ENCODE results near the gene OR2F1.
"Not testable (repeated sequence)": the region's sequence is repeated elsewhere in the genome, so short reads cannot be mapped to it uniquely, and the experiment has no call there.

The OR2F1 gene

GRCh38 chr7:144006692-144007042 lies 52.0 kb downstream of the OR2F1 start:
- Histone ChIP-seq H3K4me3 (ENCODE audit: low read length in 2 of 2) (no peak overlapping the region), H3K27ac (ENCODE audit: low read length) (no peak overlapping the region), H3K9me3 (ENCODE audit: control insufficient read depth in 2 of 2, low read length in 2 of 2) (no peaks in the 10 kb centered on the region), H3K4me1 (ENCODE audit: control insufficient read depth, insufficient read depth, low read length) (no peaks in the 10 kb centered on the region), H3K36me3 (ENCODE audit: control insufficient read depth in 2 of 2, insufficient read depth in 2 of 2, low read length in 2 of 2) (no peaks in the 10 kb centered on the region), H3K9ac (ENCODE audit: low read length in 2 of 2) (no peak overlapping the region), H3K27me3 (ENCODE audit: control insufficient read depth in 1 of 2, insufficient read depth in 2 of 2, low read length in 2 of 2) (no peaks in the 10 kb centered on the region)

- no peak overlapping the region for H3K9ac ChIP-seq (ENCODE audit: low read length in 2 of 2)
- H3K4me3 ChIP-seq (ENCODE audit: low read length in 2 of 2): no peak overlapping the region
- H3K36me3 ChIP-seq (ENCODE audit: control insufficient read depth in 2 of 2, insufficient read depth in 2 of 2, low read length in 2 of 2): no peaks in the 10 kb centered on the region
- no peaks in the 10 kb centered on the region for H3K4me1 ChIP-seq (ENCODE audit: control insufficient read depth, insufficient read depth, low read length)
- H3K9me3 ChIP-seq (ENCODE audit: control insufficient read depth in 2 of 2, low read length in 2 of 2): no peaks in the 10 kb centered on the region
- no peaks in the 10 kb centered on the region for H3K27me3 ChIP-seq (ENCODE audit: control insufficient read depth in 1 of 2, insufficient read depth in 2 of 2, low read length in 2 of 2)
- H3K27ac ChIP-seq (ENCODE audit: low read length): no peak overlapping the region
Measured at GRCh38 chr7:144009361-144009760, 54.7 kb downstream of the OR2F1 start.

- not testable (repeated sequence) for H3K4me1 ChIP-seq (ENCODE audit: control insufficient read depth, insufficient read depth, low read length); H3K27me3 ChIP-seq (ENCODE audit: control insufficient read depth in 1 of 2, insufficient read depth in 2 of 2, low read length in 2 of 2); H3K27ac ChIP-seq (ENCODE audit: low read length); H3K4me3 ChIP-seq (ENCODE audit: low read length in 2 of 2); H3K9me3 ChIP-seq (ENCODE audit: control insufficient read depth in 2 of 2, low read length in 2 of 2); H3K36me3 ChIP-seq (ENCODE audit: control insufficient read depth in 2 of 2, insufficient read depth in 2 of 2, low read length in 2 of 2); H3K9ac ChIP-seq (ENCODE audit: low read length in 2 of 2)
Measured at GRCh38 chr7:144010061-144010460, 55.4 kb downstream of the OR2F1 start.

GRCh38 chr7:144010821-144011220 lies 56.2 kb downstream of the OR2F1 start:
- H3K4me1 ChIP-seq (ENCODE audit: control insufficient read depth, insufficient read depth, low read length); H3K27me3 ChIP-seq (ENCODE audit: control insufficient read depth in 1 of 2, insufficient read depth in 2 of 2, low read length in 2 of 2); H3K9me3 ChIP-seq (ENCODE audit: control insufficient read depth in 2 of 2, low read length in 2 of 2); H3K9ac ChIP-seq (ENCODE audit: low read length in 2 of 2); H3K36me3 ChIP-seq (ENCODE audit: control insufficient read depth in 2 of 2, insufficient read depth in 2 of 2, low read length in 2 of 2); H3K4me3 ChIP-seq (ENCODE audit: low read length in 2 of 2); H3K27ac ChIP-seq (ENCODE audit: low read length): not testable (repeated sequence)

- no peak overlapping the region for H3K9ac ChIP-seq (ENCODE audit: low read length in 2 of 2)
- H3K4me3 ChIP-seq (ENCODE audit: low read length in 2 of 2): no peak overlapping the region
- no peaks in the 10 kb centered on the region for H3K36me3 ChIP-seq (ENCODE audit: control insufficient read depth in 2 of 2, insufficient read depth in 2 of 2, low read length in 2 of 2)
- no peaks in the 10 kb centered on the region for H3K4me1 ChIP-seq (ENCODE audit: control insufficient read depth, insufficient read depth, low read length)
- no peaks in the 10 kb centered on the region for H3K27me3 ChIP-seq (ENCODE audit: control insufficient read depth in 1 of 2, insufficient read depth in 2 of 2, low read length in 2 of 2)
- no peaks in the 10 kb centered on the region for H3K9me3 ChIP-seq (ENCODE audit: control insufficient read depth in 2 of 2, low read length in 2 of 2)
- no peak overlapping the region for H3K27ac ChIP-seq (ENCODE audit: low read length)
Measured at GRCh38 chr7:144011458-144012230, 57.0 kb downstream of the OR2F1 start.

All from stomach smooth muscle (tissue), 2 donors.